Small intestine (tissue), 7 donors: ENCODE measurements around the gene ZSWIM6. TPM values are rescaled to one million over a fixed set of nuclear protein-coding genes. Genes with fewer than 3 reads are reported as not detected.

Experiments used
- DNase-seq, 2 donors: peaks; one replicate each; pipeline versions ENCODE4 v3.0.0 to v3.0.0-alpha.2; 2013
- FAIRE-seq: peaks from 2 replicates; lab custom pipeline; 2012; peaks lifted over from hg19 to GRCh38; lab: Jason Lieb, UNC
- H3K27ac ChIP-seq, 3 donors: one replicate each; pipeline ENCODE4 v1.5.1; 2013; ENCODE audit warnings: low read length in 2 of 3, mild to moderate bottlenecking in 2 of 3, control low read depth in 1 of 3, inconsistent platforms in 1 of 3, low read depth in 1 of 3, moderate library complexity in 1 of 3
- H3K27me3 ChIP-seq, 3 donors: one replicate each; pipeline ENCODE4 v1.6.1; 2013; ENCODE audit warnings: low read length in 3 of 3, inconsistent platforms in 1 of 3; ENCODE audit not compliant: control insufficient read depth in 3 of 3, insufficient read depth in 3 of 3
- H3K36me3 ChIP-seq, 3 donors: one replicate each; pipeline ENCODE4 v1.6.1; 2013; ENCODE audit warnings: low read length in 3 of 3, inconsistent platforms in 1 of 3, low read depth in 1 of 3, mild to moderate bottlenecking in 1 of 3, moderate library complexity in 1 of 3; ENCODE audit not compliant: control insufficient read depth in 3 of 3, insufficient read depth in 2 of 3
- H3K4me1 ChIP-seq, 3 donors: one replicate each; pipeline ENCODE4 v1.6.1; 2013; ENCODE audit warnings: low read length in 2 of 3, inconsistent platforms in 1 of 3, low read depth in 1 of 3, mild to moderate bottlenecking in 1 of 3, moderate library complexity in 1 of 3; ENCODE audit not compliant: control insufficient read depth in 3 of 3, insufficient read depth in 2 of 3
- H3K4me3 ChIP-seq, 3 donors: one replicate each; pipeline ENCODE4 v1.5.1; 2013; ENCODE audit warnings: low read length in 3 of 3, control low read depth in 1 of 3, inconsistent platforms in 1 of 3, low read depth in 1 of 3, mild to moderate bottlenecking in 1 of 3, moderate library complexity in 1 of 3
- H3K9me3 ChIP-seq, 2 donors: one replicate each; pipeline ENCODE4 v1.6.1; 2013; ENCODE audit warnings: low read depth in 1 of 2, low read length in 1 of 2; ENCODE audit not compliant: control insufficient read depth in 2 of 2, insufficient read depth in 1 of 2
- WGBS, 3 donors: extraction: QIAGEN DNeasy Blood & Tissue Kit; methylation state at CpG; one replicate each; pipeline ENCODE4 v1.1.7; 2013; 5-methylcytosine and 5-hydroxymethylcytosine counted together
- polyA plus RNA-seq, 4 donors: library from polyadenylated mRNA; stranded (reverse) in 3 of 4; unstranded in 1 of 4; fragments of 200-250 nt in 3 of 4; fragments of 120-200 nt in 1 of 4; gene quantifications; one replicate each; pipeline versions ENCODE4 v1.2.1 to v1.2.3, GENCODE V29; 2013
- donor health status: healthy with polysubstance abuse.
- donor health status: control.
- donor health status: control.
- donor health status: Bipolar disorder and iron deficiency.
- donor health status: healthy.

Gene ZSWIM6
- polyA plus RNA-seq, 4 donors = 3.2 to 14.6 (median 4.2) TPM

DNA sequence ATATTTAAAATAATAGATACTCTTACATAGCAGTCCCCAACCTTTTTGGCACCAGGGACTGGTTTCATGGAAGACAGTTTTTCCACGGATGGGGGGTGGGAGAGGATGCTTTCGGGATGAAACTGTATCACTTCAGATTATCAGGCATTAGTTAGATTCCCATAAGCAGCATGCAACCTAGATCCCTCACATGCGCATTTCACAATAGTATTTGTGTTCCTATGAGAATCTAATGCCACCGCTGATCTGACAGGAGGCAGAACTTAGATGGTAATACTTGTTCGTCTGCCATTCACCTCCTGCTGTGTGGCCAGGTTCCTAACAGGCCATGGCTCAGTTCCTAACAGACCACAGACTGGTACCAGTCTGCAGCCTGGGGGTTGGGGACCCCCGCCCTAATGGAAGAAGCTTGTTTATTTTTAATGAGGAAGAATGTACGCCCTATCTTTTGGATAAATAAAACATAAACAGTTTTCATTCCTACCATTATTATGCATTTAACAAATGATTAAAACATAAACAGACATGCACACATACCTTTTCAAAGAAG lies 187.7 kb downstream of the ZSWIM6 start:
- 84 to 89% (median 88%) methylated on average over 7 of the region's 7 CpGs for WGBS, 3 donors
- Histone ChIP-seq H3K27me3 (no peaks in the 10 kb centered on the region), H3K4me3 (no peak overlapping the region), H3K9me3 (no peaks in the 10 kb centered on the region), H3K27ac (no peak overlapping the region), H3K4me1 (no peaks in the 10 kb centered on the region), H3K36me3 (peaks cover 0 to 3% (median 2%) of the 10 kb centered on the region in 3 donors)
- DNase-seq = no peak
- FAIRE-seq = no peak

DNA sequence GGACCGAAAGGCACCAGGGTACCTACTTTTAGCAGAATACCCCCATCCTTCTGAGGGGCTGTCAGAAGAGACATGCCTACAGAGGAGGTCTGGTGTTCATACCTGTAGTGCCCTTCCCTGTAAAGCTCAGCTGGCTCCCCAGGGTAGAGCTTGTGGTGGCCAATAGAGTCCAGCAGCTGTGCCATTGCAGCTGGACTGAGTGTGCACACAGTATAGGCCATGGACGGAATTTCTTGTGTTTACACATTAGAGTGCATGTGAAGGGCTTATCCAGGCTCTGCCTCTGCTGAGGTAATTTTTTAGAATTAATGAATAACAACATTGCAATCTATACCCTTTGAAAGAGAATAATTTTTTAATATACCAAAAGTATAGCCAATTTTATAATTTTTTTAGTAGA lies 191.0 kb downstream of the ZSWIM6 start:
- no peak for FAIRE-seq
- no peaks in the 10 kb centered on the region for H3K4me1 ChIP-seq
- no peak for DNase-seq
- no peak overlapping the region for H3K27ac ChIP-seq
- H3K9me3 ChIP-seq = no peaks in the 10 kb centered on the region
- no peaks in the 10 kb centered on the region for H3K27me3 ChIP-seq
- peaks cover 0 to 9% (median 9%) of the 10 kb centered on the region in 3 donors for H3K36me3 ChIP-seq
- no peak overlapping the region for H3K4me3 ChIP-seq
- WGBS, 3 donors = 91 to 93% (median 93%) methylated on average over 2 of the region's 2 CpGs

DNA sequence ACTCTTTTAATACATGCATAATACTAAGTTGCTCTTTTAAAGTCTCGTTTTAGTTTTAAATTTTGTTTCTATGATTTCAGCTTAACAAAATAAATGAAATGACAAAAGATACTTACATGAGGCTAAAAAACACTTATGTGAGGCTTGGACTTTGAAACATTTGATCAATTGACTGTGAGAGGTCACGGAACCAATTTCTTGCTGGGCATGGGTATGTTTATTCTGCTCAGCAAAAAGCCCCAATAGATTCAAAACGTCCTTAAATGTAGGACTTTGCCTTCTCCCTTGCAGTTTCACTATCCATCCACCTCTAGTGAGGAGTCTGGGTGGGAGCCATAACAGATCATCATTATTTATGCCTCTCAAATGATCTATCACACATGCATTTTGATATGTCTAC lies 191.9 kb downstream of the ZSWIM6 start:
- FAIRE-seq (no peak), DNase-seq (no peak)
- Histone ChIP-seq H3K27me3 (no peaks in the 10 kb centered on the region), H3K4me3 (no peak overlapping the region), H3K36me3 (peaks cover 0 to 16% (median 9%) of the 10 kb centered on the region in 3 donors), H3K9me3 (no peaks in the 10 kb centered on the region), H3K4me1 (no peaks in the 10 kb centered on the region), H3K27ac (no peak overlapping the region)
- 61 to 68% (median 65%) methylated on average over 3 of the region's 3 CpGs for WGBS, 3 donors

DNA sequence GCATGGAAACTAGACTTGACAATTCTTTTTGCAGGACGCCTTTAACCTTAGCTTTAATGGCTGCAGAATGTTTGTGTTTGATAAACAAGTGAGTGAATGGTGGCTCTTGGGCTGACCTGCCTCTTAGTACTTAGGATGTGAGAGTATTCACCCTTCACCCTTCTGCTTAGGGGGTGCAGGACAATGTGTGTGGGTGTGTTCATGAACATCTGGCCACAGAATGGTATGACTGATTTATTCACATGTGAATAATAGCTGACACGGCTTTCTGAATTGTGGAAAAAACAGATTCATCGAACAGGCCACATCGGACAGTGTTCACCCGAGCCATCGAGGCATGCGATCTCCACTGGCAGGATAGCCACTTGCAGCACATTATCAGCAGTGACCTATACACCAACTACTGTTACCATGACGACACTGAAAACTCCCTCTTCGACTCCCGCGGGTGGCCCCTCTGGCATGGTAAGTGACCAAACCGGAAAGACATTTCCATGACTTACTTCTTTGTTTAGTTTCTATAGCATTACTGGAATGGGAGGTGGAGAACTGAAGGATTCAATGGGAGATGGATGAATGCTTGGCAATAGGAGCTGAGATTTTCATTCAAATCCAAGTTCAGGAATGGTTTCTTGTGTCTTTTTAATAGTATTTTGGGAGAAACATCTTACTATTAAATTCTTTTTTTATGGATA lies 193.6 kb downstream of the ZSWIM6 start:
- H3K27ac ChIP-seq = no peak overlapping the region
- H3K27me3 ChIP-seq = no peaks in the 10 kb centered on the region
- no peaks in the 10 kb centered on the region for H3K4me1 ChIP-seq
- H3K9me3 ChIP-seq = no peaks in the 10 kb centered on the region
- FAIRE-seq = no peak
- no peak overlapping the region for H3K4me3 ChIP-seq
- peak in 1 of 2 donors; percentile 8 for DNase-seq
- WGBS, 3 donors = 86 to 94% (median 89%) methylated on average over 12 of the region's 12 CpGs
- peaks cover 0 to 19% (median 10%) of the 10 kb centered on the region in 3 donors for H3K36me3 ChIP-seq

DNA sequence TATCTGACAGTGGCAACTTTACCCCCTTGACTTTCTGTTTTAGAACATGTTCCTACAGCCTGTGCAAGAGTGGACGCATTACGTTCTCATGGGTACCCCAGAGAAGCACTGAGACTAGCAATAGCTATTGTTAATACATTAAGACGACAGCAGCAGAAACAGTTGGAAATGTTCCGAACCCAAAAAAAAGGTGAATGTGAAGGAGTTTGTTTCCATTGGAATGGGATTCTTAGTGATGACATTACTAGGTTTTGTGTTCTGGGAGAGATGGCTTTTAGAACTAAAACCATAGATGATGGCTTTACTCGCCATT lies 194.1 kb downstream of the ZSWIM6 start:
- H3K36me3 ChIP-seq = peaks cover 0 to 19% (median 9%) of the 10 kb centered on the region in 3 donors
- H3K27ac ChIP-seq = no peak overlapping the region
- no peaks in the 10 kb centered on the region for H3K4me1 ChIP-seq
- H3K4me3 ChIP-seq = no peak overlapping the region
- DNase-seq = no peak
- no peak for FAIRE-seq
- no peaks in the 10 kb centered on the region for H3K9me3 ChIP-seq
- WGBS, 3 donors = 95 to 99% (median 95%) methylated on average over 5 of the region's 5 CpGs
- no peaks in the 10 kb centered on the region for H3K27me3 ChIP-seq

DNA sequence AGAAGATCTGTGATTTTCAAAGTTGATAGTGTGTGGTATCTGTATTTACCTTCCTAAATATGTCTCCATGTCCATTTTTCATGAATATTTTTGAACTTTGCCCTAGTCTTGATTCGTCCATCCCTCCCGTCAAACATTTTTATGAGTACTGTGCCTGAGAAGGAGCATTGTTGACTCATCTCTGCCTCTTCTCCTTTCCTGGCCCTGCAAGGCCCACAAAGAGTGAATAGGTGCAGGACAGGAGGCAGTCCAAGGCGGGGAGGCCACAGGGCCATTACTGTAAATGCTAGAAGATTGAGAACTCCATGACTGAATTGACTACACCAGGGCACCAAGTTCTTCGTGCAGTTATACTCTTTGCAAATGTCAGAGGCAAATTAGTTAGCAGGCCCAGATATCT lies 200.9 kb downstream of the ZSWIM6 start:
- Histone ChIP-seq H3K36me3 (peaks cover 3 to 23% (median 3%) of the 10 kb centered on the region in 3 donors), H3K4me1 (no peaks in the 10 kb centered on the region), H3K9me3 (peaks cover 0 to 8% of the 10 kb centered on the region in 2 donors), H3K4me3 (no peak overlapping the region), H3K27me3 (no peaks in the 10 kb centered on the region), H3K27ac (no peak overlapping the region)
- DNase-seq (no peak), FAIRE-seq (no peak)
- WGBS, 3 donors = 94 to 98% (median 98%) methylated on average over 4 of the region's 4 CpGs

DNA sequence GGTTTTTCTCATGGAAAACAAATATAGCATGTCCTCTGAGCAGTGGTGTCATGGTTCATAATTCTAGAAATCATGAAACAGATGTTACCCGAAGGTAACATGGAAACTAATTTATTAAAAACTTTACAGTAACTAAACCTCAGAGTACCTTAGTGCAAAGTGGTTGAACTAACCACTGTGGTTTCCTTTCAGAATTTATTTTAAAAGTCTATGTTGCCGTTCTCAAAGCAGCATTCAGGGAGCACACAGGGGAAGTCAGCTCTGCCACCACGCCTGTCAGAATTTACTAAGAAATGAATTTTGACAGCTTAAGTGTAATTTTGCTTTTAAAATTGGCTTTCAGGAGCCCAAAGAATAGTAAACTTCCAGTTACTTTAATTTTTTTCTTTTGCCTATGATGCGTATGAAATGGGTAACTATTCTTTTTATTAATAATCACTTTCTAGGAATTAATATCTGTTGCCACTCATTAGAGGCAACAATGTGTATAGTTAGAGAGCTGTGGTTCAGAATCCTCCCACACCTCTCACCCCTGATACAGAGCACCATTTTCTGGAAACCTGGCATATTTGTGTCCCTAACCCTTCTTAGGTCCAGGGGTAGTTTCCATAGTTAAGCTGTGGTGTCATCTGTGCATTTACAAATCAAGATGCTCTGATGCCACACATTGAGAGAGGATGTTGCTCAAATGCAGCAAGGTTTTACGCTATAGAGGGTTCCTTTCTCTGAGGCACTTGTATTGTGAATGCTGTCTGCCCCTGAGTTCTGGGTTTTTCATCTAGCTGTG lies 202.6 kb downstream of the ZSWIM6 start:
- FAIRE-seq (no peak), DNase-seq (peak in 1 of 2 donors; percentile 9)
- Histone ChIP-seq H3K4me3 (no peak overlapping the region), H3K36me3 (peaks cover 1 to 20% (median 6%) of the 10 kb centered on the region in 3 donors), H3K27ac (no peak overlapping the region), H3K9me3 (peaks cover 0 to 8% of the 10 kb centered on the region in 2 donors), H3K4me1 (no peaks in the 10 kb centered on the region), H3K27me3 (no peaks in the 10 kb centered on the region)
- WGBS, 3 donors = 68 to 88% (median 79%) methylated on average over 5 of the region's 5 CpGs

DNA sequence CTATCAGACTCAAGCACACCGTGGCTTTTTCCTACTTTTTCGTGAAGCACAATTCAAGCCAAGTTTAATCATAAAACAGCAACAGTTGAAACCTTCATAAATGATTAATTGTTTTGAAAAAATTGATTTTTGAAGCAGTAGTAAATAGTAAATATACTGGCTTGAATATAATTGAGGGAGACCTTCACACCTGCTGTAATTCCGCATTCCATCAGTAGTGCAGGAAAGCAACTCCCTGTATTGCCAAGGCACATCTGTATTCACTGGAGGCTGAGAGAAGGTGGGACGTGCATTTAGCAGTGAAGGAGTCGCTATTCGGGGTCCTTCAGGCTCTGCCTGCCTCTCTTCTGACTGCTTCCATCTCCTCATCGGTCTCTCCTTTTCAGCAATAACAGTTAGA lies 203.8 kb downstream of the ZSWIM6 start:
- Histone ChIP-seq H3K9me3 (peaks cover 0 to 8% of the 10 kb centered on the region in 2 donors), H3K4me3 (no peak overlapping the region), H3K27ac (no peak overlapping the region), H3K4me1 (no peaks in the 10 kb centered on the region), H3K36me3 (peaks cover 1 to 18% (median 6%) of the 10 kb centered on the region in 3 donors), H3K27me3 (no peaks in the 10 kb centered on the region)
- WGBS, 3 donors = 94 to 96% (median 95%) methylated on average over 7 of the region's 7 CpGs
- FAIRE-seq (no peak), DNase-seq (no peak)
